Activated T-helper 17 cell treated with anti-CD3 and anti-CD28 coated beads, Interleukin-2, amount 50 U/mL, for 72 hours (primary cell): ENCODE data around the gene BEST4. TPM values are rescaled to one million over a fixed set of nuclear protein-coding genes. Genes with fewer than 3 reads are reported as not detected.
"Not testable (repeated sequence)": the region's sequence is repeated elsewhere in the genome, so short reads cannot be mapped to it uniquely, and the experiment has no call there.

Experiments
- ATAC-seq: fragments of 150-1000 bp; cut with Tn5 transposase; replicated peaks from 2 replicates; pipeline ENCODE4 v1.10.0; 2021; ENCODE audit warnings: mild to moderate bottlenecking, moderate library complexity
- H3K27ac Mint-ChIP-seq: one replicate; pipeline ENCODE4 v1.8.0; 2022; ENCODE audit warnings: mixed read lengths
- H3K27me3 Mint-ChIP-seq: one replicate; pipeline ENCODE4 v1.8.0; 2022; ENCODE audit warnings: mixed read lengths
- H3K36me3 Mint-ChIP-seq: one replicate; pipeline ENCODE4 v1.8.0; 2022; ENCODE audit warnings: low read depth, mild to moderate bottlenecking, mixed read lengths
- H3K4me1 Mint-ChIP-seq: one replicate; pipeline ENCODE4 v1.8.0; 2022; ENCODE audit warnings: mixed read lengths
- H3K4me3 Mint-ChIP-seq: one replicate; pipeline ENCODE4 v1.8.0; 2022; ENCODE audit warnings: mild to moderate bottlenecking, mixed read lengths
- H3K9me3 Mint-ChIP-seq: one replicate; pipeline ENCODE4 v1.8.0; 2022; ENCODE audit warnings: mixed read lengths
- total RNA-seq, 2 donors: library from RNA; stranded (reverse); gene quantifications; one replicate each; pipeline ENCODE4 v1.2.3, GENCODE V29; 2022

BEST4 gene
- total RNA-seq, 2 donors from 2014 or later: 0.97 to 2.0 TPM

GRCh38 chr1:44740179-44740617, 47.8 kb downstream of the BEST4 start:
- no peaks in the 10 kb centered on the region for H3K27me3 Mint-ChIP-seq
- peaks cover 50% of the 10 kb centered on the region for H3K36me3 Mint-ChIP-seq
- H3K27ac Mint-ChIP-seq: peak overlapping the region; percentile 91
- H3K4me3 Mint-ChIP-seq: peak overlapping the region; percentile 96
- H3K4me1 Mint-ChIP-seq: peaks cover 7% of the 10 kb centered on the region
- no peak for ATAC-seq
- H3K9me3 Mint-ChIP-seq: no peaks in the 10 kb centered on the region

GRCh38 chr1:44739307-44740178, 48.4 kb downstream of the BEST4 start, which contains the start of gene KIF2C:
Gene KIF2C (plus strand): TSS chr1:44739837. CDS start chr1:44739933, 96 bp downstream.
- H3K4me3 Mint-ChIP-seq: peak within 1 kb of the TSS; percentile 96
- H3K9me3 Mint-ChIP-seq: no peaks in the 10 kb centered on the region
- H3K27me3 Mint-ChIP-seq: no peaks in the 10 kb centered on the region
- peak within 1 kb of the TSS; percentile 91 for H3K27ac Mint-ChIP-seq
- ATAC-seq: peak; percentile 99
- peaks cover 45% of the 10 kb centered on the region for H3K36me3 Mint-ChIP-seq
- H3K4me1 Mint-ChIP-seq: peaks cover 7% of the 10 kb centered on the region

- peak overlapping the region; percentile 91 for H3K27ac Mint-ChIP-seq
- ATAC-seq: peak; percentile 2
- not testable (repeated sequence) for H3K9me3 Mint-ChIP-seq, H3K27me3 Mint-ChIP-seq, H3K4me1 Mint-ChIP-seq
- H3K36me3 Mint-ChIP-seq: peaks cover 39% of the 10 kb centered on the region
- peak overlapping the region; percentile 96 for H3K4me3 Mint-ChIP-seq
Observed at GRCh38 chr1:44738953-44739306, 49.0 kb downstream of the BEST4 start.

- no peak overlapping the region for H3K27ac Mint-ChIP-seq
- no peaks in the 10 kb centered on the region for H3K27me3 Mint-ChIP-seq
- H3K9me3 Mint-ChIP-seq: no peaks in the 10 kb centered on the region
- peaks cover 21% of the 10 kb centered on the region for H3K36me3 Mint-ChIP-seq
- H3K4me3 Mint-ChIP-seq: no peak overlapping the region
- no peak for ATAC-seq
- H3K4me1 Mint-ChIP-seq: peaks cover 3% of the 10 kb centered on the region
Observed at GRCh38 chr1:44735992-44736391, 52.0 kb downstream of the BEST4 start.

GRCh38 chr1:44733784-44734183, 54.2 kb downstream of the BEST4 start:
- no peaks in the 10 kb centered on the region for H3K27me3 Mint-ChIP-seq
- H3K4me1 Mint-ChIP-seq: peaks cover 13% of the 10 kb centered on the region
- no peak overlapping the region for H3K4me3 Mint-ChIP-seq
- peaks cover 14% of the 10 kb centered on the region for H3K36me3 Mint-ChIP-seq
- peak overlapping the region; percentile 33 for H3K27ac Mint-ChIP-seq
- no peak for ATAC-seq
- no peaks in the 10 kb centered on the region for H3K9me3 Mint-ChIP-seq

Other genes with a start within 250 kb of the BEST4 start
- 1 to 10 TPM; 3.5 to 4.2 TPM for gene TMEM53, start 113.7 kb downstream of the BEST4 start, total RNA-seq
- gene ARMH1, start 113.5 kb downstream of the BEST4 start, total RNA-seq: 10 to 100 TPM; 10.7 to 65.8 TPM
- not detected for gene RNU5D-1, start 57.0 kb downstream of the BEST4 start, total RNA-seq
- gene KIF2C, start 48.3 kb downstream of the BEST4 start, total RNA-seq: 100 to 1,000 TPM in 1 of 2 donors, 10 to 100 TPM in 1; 93.4 to 124 TPM
- 1,000 to 10,000 TPM; 2,475 to 3,183 TPM for gene RPS8, start 12.6 kb downstream of the BEST4 start, total RNA-seq
- 10 to 100 TPM; 58.7 to 92.0 TPM for gene PLK3, start 12.2 kb upstream of the BEST4 start, total RNA-seq
- gene DYNLT4, start 19.2 kb upstream of the BEST4 start, total RNA-seq: 1 to 10 TPM in 1 of 2 donors, under 1 TPM in 1; 0.56 to 1.2 TPM
- 10 to 100 TPM; 15.9 to 62.7 TPM for gene BTBD19, start 20.4 kb upstream of the BEST4 start, total RNA-seq
- 1 to 10 TPM in 1 of 2 donors, under 1 TPM in 1; 0.64 to 1.1 TPM for gene PTCH2, start 55.1 kb upstream of the BEST4 start, total RNA-seq
- 10 to 100 TPM; 20.1 to 44.2 TPM for gene EIF2B3, start 198.4 kb upstream of the BEST4 start, total RNA-seq
- gene HECTD3, start 223.2 kb upstream of the BEST4 start, total RNA-seq: 10 to 100 TPM; 23.2 to 29.5 TPM
- gene UROD, start 224.1 kb upstream of the BEST4 start, total RNA-seq: 100 to 1,000 TPM in 1 of 2 donors, 10 to 100 TPM in 1; 81.7 to 134 TPM